Camera-type eye (tissue), 1 donor: ENCODE data around the gene LEUTX. TPM values are rescaled to one million over a fixed set of nuclear protein-coding genes. Genes with fewer than 3 reads are reported as not detected.

ENCODE experiments used
- total RNA-seq: library from RNA; depleted of rRNA; stranded (reverse); fragments of >200 nt; gene quantifications from one replicate; pipeline ENCODE4 v1.2.3, GENCODE V29; 2014

Gene LEUTX, protein sequence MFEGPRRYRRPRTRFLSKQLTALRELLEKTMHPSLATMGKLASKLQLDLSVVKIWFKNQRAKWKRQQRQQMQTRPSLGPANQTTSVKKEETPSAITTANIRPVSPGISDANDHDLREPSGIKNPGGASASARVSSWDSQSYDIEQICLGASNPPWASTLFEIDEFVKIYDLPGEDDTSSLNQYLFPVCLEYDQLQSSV
- not detected for total RNA-seq

DNA sequence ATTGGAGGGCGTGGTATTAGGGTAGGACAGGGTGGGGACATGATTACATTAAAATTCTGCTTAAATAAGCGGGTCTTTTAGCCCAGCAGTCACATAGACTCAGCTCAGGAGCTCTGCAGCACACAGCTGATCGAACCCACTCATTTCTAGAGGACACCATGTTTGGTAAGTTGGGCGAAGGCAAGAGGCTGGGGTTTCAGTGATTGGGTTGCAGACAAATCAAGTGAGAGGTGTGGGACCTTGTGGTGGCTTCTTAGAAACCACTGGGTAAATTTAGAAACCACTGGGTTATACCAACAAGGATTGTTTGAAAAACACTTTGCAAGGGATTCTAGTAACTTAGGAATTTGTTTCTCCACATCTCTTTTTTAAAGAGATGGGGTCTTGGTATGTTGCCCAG lies at the start of gene LEUTX:
Gene LEUTX (plus strand): TSS at position 92 of the 400 bp plus-strand sequence. CDS start 67 bp downstream, at position 159.

DNA sequence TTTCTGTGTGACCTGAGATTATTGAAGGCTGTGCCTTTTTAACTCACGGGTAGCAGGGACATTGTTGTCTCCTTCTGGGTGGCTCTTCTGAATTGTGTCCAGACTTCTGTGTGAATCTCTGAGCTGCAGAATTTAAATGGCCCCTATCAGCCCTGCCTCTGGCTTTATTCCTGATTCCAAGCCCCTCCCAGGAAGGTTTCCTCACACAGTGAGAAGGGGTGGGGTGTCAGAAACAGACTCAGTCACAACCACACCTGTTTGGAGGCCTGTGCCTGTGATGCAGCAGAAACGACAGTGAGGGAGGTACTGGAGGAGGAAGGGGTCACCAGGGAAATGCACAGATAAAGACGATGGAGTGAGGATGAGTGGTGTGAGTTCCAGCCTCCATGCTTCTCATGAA lies 40.8 kb upstream of the LEUTX start, which contains the start of gene CLC:
Gene CLC (minus strand): TSS at position 139 of the 400 bp plus-strand sequence. CDS start 77 bp downstream, at position 62.

DNA sequence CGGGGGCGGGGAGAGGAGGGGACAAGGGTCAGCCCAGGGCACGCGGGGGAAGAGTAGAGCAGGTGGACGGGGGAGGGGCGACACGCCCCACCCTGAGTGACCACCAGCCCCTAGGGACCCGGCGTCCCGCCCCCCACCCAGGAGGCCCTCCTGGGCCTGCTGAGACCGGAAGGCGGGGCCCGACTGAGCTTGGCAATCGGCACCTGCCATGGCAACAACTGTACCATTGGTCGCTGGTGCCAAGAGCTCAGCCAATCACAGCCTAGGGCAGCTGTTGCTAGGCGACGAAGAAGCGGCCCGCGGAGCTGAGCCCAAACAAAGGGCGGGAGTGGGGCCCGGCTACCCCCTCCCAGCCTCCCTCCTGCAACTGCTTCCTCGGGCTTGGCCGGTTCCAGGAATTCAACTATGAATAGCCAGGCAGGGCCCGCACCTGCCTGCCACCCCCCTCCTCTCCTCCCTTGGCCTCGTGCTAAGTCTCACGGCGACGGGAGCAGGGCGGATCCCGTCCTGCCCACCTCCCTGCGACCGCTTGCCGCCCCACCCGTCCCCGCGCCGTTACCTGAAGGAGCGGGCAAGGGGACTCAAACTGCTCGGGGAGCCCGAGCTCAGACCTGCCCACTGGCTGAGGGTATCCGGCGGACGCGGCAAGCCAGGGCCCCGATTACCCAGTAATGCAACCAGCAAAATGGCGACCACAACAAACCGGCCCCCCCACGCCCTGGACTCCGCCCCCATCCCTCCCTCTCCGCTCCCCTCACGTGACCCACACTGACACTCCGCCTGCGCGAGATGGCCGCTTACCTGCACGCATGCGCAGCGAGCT lies 55.0 kb downstream of the LEUTX start, which contains the start of gene DYRK1B:
Gene DYRK1B (minus strand): TSS at position 699 of the 823 bp plus-strand sequence. CDS start 2,295 bp downstream, outside the sequence.

Other genes starting within 250 kb of the LEUTX start
- 14.8 TPM for gene EID2B, start 246.0 kb upstream of the LEUTX start, total RNA-seq
- gene EID2, start 238.7 kb upstream of the LEUTX start, total RNA-seq = 14.2 TPM
- not detected for gene LGALS13, start 176.3 kb upstream of the LEUTX start, total RNA-seq
- gene LGALS16, start 122.9 kb upstream of the LEUTX start, total RNA-seq = not detected
- gene LGALS14, start 74.4 kb upstream of the LEUTX start, total RNA-seq = not detected
- gene CLC, start 40.8 kb upstream of the LEUTX start, total RNA-seq = not detected
- gene DYRK1B, start 55.3 kb downstream of the LEUTX start, total RNA-seq = 29.4 TPM
- gene FBL, start 67.5 kb downstream of the LEUTX start, total RNA-seq = 143 TPM
- gene FCGBP, start 155.8 kb downstream of the LEUTX start, total RNA-seq = 3.5 TPM
- 64.5 TPM for gene PSMC4, start 192.3 kb downstream of the LEUTX start, total RNA-seq
- gene ZNF546, start 218.2 kb downstream of the LEUTX start, total RNA-seq = 19.0 TPM